HG02943 (cell line): ENCODE data around the gene GRAMD1A.
"Not testable (repeated sequence)": the region's sequence is repeated elsewhere in the genome, so short reads cannot be mapped to it uniquely, and the experiment has no call there.

ENCODE experiments used
- ATAC-seq: cut with Tn5 transposase; IDR thresholded peaks from one replicate; pipeline ENCODE4 v1.9.1; 2021; ENCODE audit warnings: mild to moderate bottlenecking, low read depth, moderate library complexity; ENCODE audit not compliant: unreplicated experiment

Gene GRAMD1A

GRCh38 chr19:35000647-35001501, 751 bp downstream of the GRAMD1A start:
- ATAC-seq, result no peak

GRCh38 chr19:35002037-35002535, 2.0 kb downstream of the GRAMD1A start:
- no peak for ATAC-seq

GRCh38 chr19:35004517-35005255, 4.6 kb downstream of the GRAMD1A start:
- ATAC-seq, result no peak

GRCh38 chr19:35005256-35005977, 5.3 kb downstream of the GRAMD1A start:
- no peak for ATAC-seq

DNA sequence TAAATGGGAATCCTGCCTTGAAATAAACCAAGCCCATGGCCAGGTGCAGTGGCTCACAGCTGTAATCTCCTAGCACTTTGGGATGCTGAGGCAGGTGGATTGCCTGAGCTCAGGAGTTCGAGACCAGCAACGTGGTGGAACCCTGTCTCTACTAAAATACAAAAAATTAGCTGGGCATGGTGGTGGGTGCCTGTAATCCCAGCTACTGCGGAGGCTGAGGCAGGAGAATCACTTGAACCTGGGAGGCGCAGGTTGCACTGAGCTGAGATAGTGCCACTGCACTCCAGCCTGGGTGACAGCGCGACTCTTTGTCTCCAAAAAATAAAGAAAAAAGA, 5.9 kb downstream of the GRAMD1A start:
- ATAC-seq, result not testable (repeated sequence)

- no peak for ATAC-seq
These were observed 6.3 kb downstream of the GRAMD1A start for GRCh38 chr19:35006342-35006998.

DNA sequence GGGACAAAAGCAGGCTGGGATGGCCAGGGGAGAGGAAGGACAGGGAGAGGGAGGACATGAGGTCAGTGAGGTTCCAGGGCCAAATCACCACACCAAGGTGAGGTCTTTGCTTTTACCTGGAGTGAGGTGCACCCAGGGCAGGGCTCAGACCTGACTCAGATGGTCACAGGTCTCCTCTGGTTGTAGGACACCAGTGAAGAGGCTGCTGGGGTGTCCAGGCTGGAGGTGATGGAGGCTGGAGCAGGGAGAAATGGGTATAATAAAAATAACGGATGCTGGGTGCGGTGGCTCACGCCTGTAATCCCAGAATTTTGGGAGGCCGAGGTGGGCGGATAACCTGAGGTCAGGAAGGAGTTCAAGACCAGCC, 6.9 kb downstream of the GRAMD1A start:
- ATAC-seq, result no peak

- not testable (repeated sequence) for ATAC-seq
These were observed 7.3 kb downstream of the GRAMD1A start for GRCh38 chr19:35007427-35007826.

GRCh38 chr19:35008891-35009341, 8.8 kb downstream of the GRAMD1A start:
- no peak for ATAC-seq

DNA sequence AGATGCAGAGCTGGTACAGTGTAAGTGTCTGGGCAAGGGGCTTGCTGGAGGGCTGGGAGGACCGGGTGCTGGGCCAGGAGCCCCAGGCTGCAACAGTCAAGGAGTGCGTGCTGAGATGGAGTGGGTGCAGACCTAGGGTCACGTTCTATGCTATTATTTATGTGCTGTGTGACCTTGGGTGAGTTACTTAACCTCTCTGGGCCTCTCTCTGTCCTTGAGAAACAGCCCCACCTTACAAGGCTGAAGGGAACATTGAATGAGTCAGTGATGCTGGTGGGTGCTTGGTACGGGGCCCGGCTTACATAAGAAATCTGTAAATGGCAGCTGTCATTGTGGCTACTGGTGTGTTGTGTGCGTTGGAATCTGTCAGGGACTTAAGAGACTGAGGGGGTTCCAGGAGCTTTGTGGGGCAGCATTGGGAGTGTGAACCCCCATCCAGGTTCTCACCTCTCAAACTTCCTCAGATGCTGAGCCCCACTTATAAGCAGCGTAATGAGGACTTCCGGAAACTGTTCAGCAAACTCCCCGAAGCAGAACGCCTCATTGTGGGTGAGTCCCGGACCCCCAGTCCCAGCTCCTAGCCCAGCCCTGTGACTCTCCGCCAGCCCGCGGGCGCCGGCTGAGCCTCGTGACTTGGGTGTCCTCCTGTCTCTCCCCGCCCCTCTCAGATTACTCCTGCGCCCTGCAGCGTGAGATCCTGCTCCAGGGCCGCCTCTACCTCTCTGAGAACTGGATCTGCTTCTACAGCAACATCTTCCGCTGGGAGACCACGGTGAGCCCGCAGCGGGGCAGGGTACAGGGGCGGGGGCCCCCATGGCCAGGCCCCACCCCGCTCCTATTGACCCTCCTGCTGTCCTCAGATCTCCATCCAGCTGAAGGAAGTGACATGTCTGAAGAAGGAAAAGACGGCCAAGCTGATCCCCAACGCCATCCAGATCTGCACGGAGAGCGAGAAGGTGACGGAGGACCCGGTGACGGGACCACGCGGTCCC, 9.6 kb downstream of the GRAMD1A start:
- ATAC-seq, result no peak

DNA sequence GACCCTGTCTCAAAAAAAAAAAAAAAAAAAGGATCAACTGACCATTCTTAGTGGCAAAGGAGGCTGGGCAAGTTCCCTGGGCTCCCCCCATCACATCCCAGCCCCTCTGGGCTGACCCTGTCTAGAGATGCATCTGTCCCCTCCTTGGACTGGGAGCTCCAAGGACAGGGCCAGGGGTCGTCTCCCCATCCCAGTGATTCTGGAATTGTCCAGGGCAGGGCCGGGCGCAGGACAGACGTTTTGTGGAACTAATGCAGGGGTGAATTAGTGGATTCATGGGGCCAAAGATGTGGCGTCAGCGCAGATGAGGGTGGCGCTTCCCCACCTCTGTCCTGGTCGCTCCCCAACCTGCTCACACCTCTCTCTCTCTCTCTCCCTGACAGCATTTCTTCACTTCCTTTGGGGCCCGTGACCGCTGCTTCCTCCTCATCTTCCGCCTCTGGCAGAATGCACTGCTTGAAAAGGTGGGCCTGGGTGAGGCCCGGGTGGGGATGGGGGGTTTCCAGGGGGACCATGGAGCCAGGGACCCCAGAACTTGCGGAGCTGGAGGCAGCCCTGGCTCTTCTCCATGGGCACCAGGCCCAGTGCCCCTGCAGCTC, 11.1 kb downstream of the GRAMD1A start:
- no peak for ATAC-seq

- no peak for ATAC-seq
These were observed 11.9 kb downstream of the GRAMD1A start for GRCh38 chr19:35011737-35012682.

DNA sequence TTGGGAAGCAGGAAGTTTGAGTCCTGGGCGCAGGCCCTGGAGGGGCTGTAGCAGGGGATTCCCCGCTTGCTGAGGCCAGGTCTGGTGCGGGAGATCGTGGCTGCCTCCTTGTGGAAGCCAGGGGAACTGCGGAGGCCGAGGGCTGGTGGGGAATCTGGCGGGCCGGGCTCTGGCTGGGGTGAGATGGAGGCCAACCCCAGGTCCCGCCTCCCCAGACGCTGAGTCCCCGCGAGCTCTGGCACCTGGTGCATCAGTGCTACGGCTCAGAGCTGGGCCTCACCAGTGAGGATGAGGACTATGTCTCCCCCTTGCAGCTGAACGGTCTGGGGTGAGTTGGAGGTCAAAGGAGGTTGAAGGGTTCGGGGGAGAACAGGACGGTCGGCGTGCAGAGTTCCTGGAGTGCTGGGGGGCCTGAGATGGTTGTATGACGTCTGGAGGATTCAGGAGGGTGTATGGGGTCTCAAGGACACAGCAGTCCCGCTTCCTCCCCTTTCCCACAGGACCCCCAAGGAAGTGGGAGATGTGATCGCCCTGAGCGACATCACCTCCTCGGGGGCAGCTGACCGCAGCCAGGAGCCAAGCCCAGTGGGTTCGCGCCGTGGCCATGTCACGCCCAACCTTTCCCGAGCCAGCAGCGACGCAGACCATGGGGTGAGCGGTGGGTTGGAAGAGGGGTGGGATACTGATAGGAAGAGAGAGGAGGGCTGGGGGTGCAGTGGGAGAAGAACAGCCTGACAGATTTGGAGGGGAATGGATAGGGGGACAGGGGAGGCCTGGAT, 13.1 kb downstream of the GRAMD1A start:
- ATAC-seq, result no peak

GRCh38 chr19:35013820-35014754, 14.0 kb downstream of the GRAMD1A start:
- no peak for ATAC-seq

DNA sequence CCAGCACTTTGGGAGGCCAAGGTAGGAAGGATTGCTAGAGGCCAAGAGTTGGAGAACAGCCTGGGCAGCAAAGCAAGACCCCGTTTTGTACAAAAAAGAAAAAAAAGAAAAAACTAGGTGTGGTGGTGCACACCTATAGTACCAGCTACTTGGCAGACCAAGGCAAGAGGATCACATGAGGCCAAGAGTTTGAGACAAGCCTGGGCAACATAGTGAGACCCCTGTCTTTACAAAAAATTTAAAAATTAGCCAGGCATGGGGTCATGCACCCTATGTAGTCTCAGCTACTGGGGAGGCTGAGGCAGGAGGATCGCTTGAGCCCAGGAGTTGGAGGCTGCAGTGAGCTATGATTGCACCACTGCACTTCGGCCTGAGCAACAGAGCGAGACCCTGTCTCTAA, 14.7 kb downstream of the GRAMD1A start:
- not testable (repeated sequence) for ATAC-seq
